ES-I3 (cell line): ENCODE results near the gene CDK5.
A peak's percentile ranks its signal among the peaks of the same experiment; 100 is the strongest.
"Not testable (repeated sequence)": the region's sequence is repeated elsewhere in the genome, so short reads cannot be mapped to it uniquely, and the experiment has no call there.

Experiments used
- H3K36me3 ChIP-seq: 2 replicates; pipeline ENCODE4 v1.6.1; 2013; ENCODE audit warnings: mild to moderate bottlenecking, low read length, control low read depth, moderate library complexity; ENCODE audit not compliant: insufficient read depth
- H3K4me1 ChIP-seq: 2 replicates; pipeline ENCODE4 v1.6.1; 2013; ENCODE audit warnings: mild to moderate bottlenecking, control low read depth, low read length; ENCODE audit not compliant: insufficient read depth
- H3K9ac ChIP-seq: 2 replicates; pipeline ENCODE4 v1.6.1; 2013; ENCODE audit warnings: low read depth, mild to moderate bottlenecking, low read length, moderate library complexity
- H3K9me3 ChIP-seq: 2 replicates; pipeline ENCODE4 v1.6.1; 2013; ENCODE audit warnings: mild to moderate bottlenecking, low read length, moderate library complexity; ENCODE audit not compliant: control insufficient read depth, insufficient read depth

The CDK5 gene

GRCh38 chr7:151032936-151033863 lies 24.5 kb downstream of the CDK5 start:
- Histone ChIP-seq H3K4me1 (no peaks in the 10 kb centered on the region), H3K9ac (no peak overlapping the region), H3K36me3 (no peaks in the 10 kb centered on the region)

GRCh38 chr7:151031011-151031410 lies 26.7 kb downstream of the CDK5 start:
- H3K9ac ChIP-seq, result no peak overlapping the region
- no peaks in the 10 kb centered on the region for H3K36me3 ChIP-seq
- no peaks in the 10 kb centered on the region for H3K9me3 ChIP-seq
- H3K4me1 ChIP-seq, result no peaks in the 10 kb centered on the region

More at GRCh38 chr7:151032936-151033863, 24.5 kb downstream of the CDK5 start:
- H3K9me3 ChIP-seq, result no peaks in the 10 kb centered on the region

DNA sequence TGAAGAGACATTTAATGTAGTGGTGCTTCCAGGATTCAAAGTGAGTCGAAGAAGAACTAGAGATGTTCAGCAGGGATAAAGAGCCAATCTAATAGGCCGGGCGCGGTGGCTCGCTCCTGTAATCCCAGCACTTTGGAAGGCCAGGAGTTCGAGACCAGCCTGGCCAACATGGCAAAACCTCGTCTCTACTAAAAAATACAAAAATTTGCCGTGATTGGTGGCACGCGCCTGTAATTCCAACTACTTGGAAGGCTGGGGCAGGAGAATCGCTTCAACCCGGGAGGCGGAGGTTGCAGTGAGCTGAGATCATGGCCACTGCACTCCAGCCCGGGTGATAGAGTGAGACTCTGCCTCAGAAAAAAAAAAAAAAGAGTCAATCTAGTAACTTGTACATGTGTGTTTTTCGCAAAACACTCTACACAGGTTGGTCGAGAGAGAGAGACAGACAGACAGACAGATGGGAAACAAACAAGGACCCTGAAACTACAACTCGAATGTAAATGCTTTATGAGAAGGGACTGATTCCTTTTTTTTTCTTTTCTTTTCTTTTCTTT lies 28.7 kb downstream of the CDK5 start:
- Histone ChIP-seq H3K36me3 (no peaks in the 10 kb centered on the region), H3K9me3 (no peaks in the 10 kb centered on the region), H3K4me1 (no peaks in the 10 kb centered on the region; the same call in 1 of the 2 replicates), H3K9ac (peak overlapping the region; percentile 80; the same call in 1 of the 2 replicates)

GRCh38 chr7:151028131-151028947 lies 29.4 kb downstream of the CDK5 start, which contains the start of gene ABCB8:
Gene ABCB8 (plus strand): TSS chr7:151028450. CDS start chr7:151028516, 66 bp downstream.
- no peaks in the 10 kb centered on the region for H3K36me3 ChIP-seq
- H3K9me3 ChIP-seq, result no peaks in the 10 kb centered on the region
- H3K9ac ChIP-seq, result peak within 1 kb of the TSS; percentile 80
- H3K4me1 ChIP-seq, result no peaks in the 10 kb centered on the region; the same call in 1 of the 2 replicates

- H3K4me1 ChIP-seq, H3K36me3 ChIP-seq, H3K9me3 ChIP-seq: not testable (repeated sequence)
- peak overlapping the region; percentile 80; the same call in 1 of the 2 replicates for H3K9ac ChIP-seq
Measured at GRCh38 chr7:151027728-151028130, 30.0 kb downstream of the CDK5 start.

DNA sequence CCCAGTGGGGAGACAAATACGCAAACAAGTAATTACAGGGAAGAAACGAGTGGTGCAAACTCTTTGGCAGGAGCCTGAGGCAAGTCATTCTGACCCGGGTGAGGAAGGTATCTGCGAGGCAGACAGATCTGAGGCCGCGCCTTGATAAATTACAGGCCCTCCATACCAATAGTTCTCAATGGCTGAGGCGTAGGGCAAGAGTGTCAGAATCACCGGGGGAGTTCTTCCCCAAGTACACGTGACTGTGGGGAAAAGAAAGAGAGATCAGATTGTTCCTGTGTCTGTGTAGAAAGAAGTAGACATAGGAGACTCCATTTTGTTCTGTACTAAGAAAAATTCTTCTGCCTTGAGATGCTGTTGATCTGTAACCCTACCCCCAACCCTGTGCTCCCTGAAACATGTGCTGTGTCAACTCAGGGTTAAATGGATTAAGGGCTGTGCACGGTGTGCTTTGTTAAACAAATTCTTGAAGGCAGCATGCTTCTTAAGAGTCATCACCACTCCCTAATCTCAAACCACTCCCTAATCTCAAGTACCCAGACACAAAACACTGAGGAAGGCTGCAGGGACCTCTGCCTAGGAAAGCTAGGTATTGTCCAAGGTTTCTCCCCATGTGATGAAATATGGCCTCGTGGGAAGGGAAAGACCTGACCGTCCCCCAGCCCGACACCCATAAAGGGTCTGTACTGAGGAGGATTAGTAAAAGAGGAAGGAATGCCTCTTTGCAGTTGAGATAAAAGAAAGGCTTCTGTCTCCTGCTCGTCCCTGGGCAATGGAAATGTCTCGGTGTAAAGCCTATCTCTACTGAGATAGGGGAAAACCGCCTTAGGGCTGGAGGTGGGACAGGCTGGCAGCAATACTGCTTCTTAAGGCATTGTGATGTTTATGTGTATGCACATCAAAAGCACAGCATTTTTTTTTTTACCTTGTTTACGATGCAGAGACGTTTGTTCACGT lies 30.6 kb downstream of the CDK5 start:
- peak overlapping the region; percentile 80; the same call in 1 of the 2 replicates for H3K9ac ChIP-seq
- not testable (repeated sequence) for H3K9me3 ChIP-seq, H3K36me3 ChIP-seq, H3K4me1 ChIP-seq

DNA sequence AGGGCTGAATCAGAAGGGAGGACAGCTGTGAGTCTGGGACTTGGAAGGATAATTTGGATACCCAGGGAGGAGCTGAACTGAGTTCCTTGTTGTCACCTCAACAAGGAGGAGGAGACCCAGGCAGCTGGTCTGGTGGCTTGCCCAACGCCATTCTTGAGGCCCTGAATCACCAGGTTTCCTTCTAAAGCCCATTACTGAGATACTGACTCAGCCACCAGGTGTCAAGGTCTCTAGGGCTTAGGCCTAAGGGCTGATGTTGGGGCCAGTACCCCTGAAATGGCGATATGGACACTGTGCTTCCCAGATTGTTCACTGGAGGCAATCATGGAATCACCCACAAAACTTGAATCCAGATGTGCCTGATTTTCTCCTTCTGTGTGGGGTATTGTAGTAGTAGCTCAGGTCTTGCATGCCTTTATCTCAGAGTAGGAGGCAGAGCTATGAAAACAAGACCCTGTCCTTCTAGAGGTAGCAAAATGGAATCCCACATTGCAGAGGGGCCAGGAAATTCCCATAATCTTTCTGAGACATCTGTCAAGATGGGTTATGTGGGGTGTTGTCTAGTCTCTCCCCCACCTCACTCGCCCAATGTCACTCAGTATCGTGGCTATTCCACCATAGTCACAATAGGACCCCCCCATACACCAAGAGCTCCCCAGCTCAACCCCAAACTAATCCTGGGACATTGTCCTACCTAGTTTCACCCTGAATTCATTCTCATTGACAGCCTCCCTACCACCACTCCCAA lies 31.6 kb downstream of the CDK5 start:
- H3K9ac ChIP-seq, result no peak overlapping the region
- H3K9me3 ChIP-seq, result no peaks in the 10 kb centered on the region
- no peaks in the 10 kb centered on the region; the same call in 1 of the 2 replicates for H3K4me1 ChIP-seq
- H3K36me3 ChIP-seq, result no peaks in the 10 kb centered on the region

DNA sequence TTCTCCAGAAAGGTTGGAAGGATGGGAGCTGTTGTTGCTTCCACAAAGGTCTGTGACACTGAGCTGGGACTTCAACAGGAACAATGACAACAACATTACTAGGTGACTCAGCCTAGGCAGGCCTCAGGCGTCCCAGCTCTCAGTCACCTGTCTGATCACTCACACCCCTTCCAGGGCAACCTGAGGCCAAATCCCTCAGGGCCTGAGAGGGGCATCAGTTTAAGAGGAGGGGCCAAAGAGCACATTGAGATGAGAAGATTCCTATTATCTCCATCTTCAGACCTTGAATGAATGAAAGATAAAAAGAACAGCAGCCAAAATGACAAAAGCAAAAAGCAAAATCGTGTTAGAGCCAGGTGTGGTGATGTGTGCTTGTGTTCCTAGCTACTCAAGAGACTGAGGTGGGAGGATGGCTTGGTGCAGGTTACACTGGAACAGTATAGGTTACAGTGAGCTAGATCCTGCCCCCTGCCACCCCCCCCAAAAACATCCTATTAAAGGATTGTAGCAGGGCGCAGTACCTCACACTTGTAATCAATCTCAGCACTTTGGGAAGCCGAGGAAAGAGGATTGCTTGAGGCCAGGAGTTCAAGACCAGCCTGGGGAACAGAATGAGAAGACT lies 33.2 kb downstream of the CDK5 start, which contains the start of gene ATG9B:
Gene ATG9B (minus strand): TSS at position 60 of the 622 bp plus-strand sequence. CDS start 71 bp downstream, outside the sequence.
- Histone ChIP-seq H3K9me3 (no peaks in the 10 kb centered on the region), H3K4me1 (peaks cover 11% of the 10 kb centered on the region; the same call in 1 of the 2 replicates), H3K36me3 (no peaks in the 10 kb centered on the region), H3K9ac (no peak within 1 kb of the TSS)

DNA sequence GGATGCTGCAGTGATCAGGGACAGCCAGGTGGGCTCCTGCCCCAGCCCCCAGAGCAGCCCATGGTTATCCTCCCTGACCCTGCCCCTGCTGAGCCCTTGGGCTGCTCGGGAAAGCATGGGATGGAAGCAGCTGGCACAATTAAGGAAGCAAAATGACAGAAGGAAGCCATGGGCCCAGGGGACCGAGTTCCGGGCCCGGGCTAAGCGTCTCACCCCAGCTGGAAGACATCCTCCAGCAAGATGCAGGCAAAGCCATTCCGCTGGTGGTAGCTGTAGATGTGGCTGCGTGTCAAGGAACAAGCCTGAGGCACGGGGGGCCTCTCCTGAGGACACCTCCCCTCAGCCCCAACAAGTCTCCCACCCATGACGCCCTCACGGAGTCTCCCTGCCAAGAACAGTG lies 34.5 kb downstream of the CDK5 start:
- Histone ChIP-seq H3K9ac (no peak overlapping the region), H3K4me1 (peaks cover 11% of the 10 kb centered on the region; the same call in 1 of the 2 replicates), H3K36me3 (no peaks in the 10 kb centered on the region), H3K9me3 (peaks cover 4% of the 10 kb centered on the region; the same call in 1 of the 2 replicates)

DNA sequence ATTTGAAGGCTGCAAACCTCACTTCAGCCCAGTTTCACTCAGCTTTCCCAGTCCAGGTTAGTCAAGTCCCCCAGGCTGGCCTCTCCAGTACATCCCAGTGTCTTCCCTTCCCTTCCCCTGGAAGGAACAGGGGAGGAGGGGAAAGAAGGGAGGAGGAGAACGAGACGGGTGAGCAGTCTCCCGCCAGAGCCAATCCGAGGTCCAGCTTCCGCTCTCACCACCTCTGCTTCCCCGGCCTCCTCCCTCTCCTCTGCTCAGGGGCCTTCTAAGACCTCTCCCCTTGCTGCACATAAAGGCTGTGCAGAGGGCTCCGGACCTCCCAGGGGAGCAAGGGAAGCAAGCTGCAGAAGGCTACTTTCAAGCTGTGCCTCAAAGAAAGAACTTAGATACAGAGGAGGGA lies 37.5 kb downstream of the CDK5 start:
- H3K36me3 ChIP-seq, result no peaks in the 10 kb centered on the region
- H3K9me3 ChIP-seq, result peaks cover 4% of the 10 kb centered on the region; the same call in 1 of the 2 replicates
- peaks cover 11% of the 10 kb centered on the region; the same call in 1 of the 2 replicates for H3K4me1 ChIP-seq
- H3K9ac ChIP-seq, result no peak overlapping the region

DNA sequence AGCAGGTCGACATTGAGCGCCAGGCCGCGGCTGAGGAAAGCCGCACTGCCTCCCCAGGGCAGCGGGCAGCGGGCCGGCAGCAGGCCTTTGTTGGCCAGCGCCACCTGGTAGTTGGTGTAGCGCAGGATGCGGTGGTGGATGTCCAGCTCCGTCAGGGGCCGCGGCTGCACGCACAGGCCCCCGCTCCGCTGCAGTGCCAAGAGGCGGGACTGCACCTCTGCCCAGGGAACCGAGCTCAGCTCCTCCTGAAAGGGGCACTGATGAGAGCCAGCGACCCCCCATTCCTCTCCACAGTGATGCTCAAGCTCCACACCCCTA lies 38.6 kb downstream of the CDK5 start:
- H3K4me1 ChIP-seq, result peaks cover 11% of the 10 kb centered on the region; the same call in 1 of the 2 replicates
- no peak overlapping the region for H3K9ac ChIP-seq
- H3K36me3 ChIP-seq, result no peaks in the 10 kb centered on the region
- H3K9me3 ChIP-seq, result peaks cover 4% of the 10 kb centered on the region; the same call in 1 of the 2 replicates

GRCh38 chr7:151018421-151019129 lies 39.1 kb downstream of the CDK5 start:
- Histone ChIP-seq H3K9ac (peak overlapping the region; percentile 24; the same call in 1 of the 2 replicates), H3K36me3 (no peaks in the 10 kb centered on the region), H3K9me3 (peaks cover 4% of the 10 kb centered on the region; the same call in 1 of the 2 replicates), H3K4me1 (peaks cover 11% of the 10 kb centered on the region; the same call in 1 of the 2 replicates)
